CD4-positive, alpha-beta T cell treated with Interleukin-17A for 1 hour (primary cell): ENCODE measurements around the gene INPP5A.

Source experiments
- DNase-seq: peaks from one replicate; pipeline ENCODE4 v3.0.0-alpha.2; 2020

INPP5A gene

GRCh38 chr10:132712291-132712690 is 174.7 kb downstream of the INPP5A start:
- no peak for DNase-seq

GRCh38 chr10:132712743-132713142 is 175.2 kb downstream of the INPP5A start:
- DNase-seq, result no peak

- no peak for DNase-seq
Measured at GRCh38 chr10:132713421-132714095, 176.0 kb downstream of the INPP5A start.

- no peak for DNase-seq
Measured at GRCh38 chr10:132714096-132714985, 176.8 kb downstream of the INPP5A start.

GRCh38 chr10:132714986-132715775 is 177.6 kb downstream of the INPP5A start:
- DNase-seq, result no peak

GRCh38 chr10:132715776-132716680 is 178.4 kb downstream of the INPP5A start:
- no peak for DNase-seq

- no peak for DNase-seq
Measured at GRCh38 chr10:132716691-132717490, 179.3 kb downstream of the INPP5A start.

- DNase-seq, result no peak
Measured at GRCh38 chr10:132721725-132722124, 184.1 kb downstream of the INPP5A start.

- DNase-seq, result no peak
Measured at GRCh38 chr10:132722394-132723329, 185.1 kb downstream of the INPP5A start.

GRCh38 chr10:132723330-132723970 is 185.9 kb downstream of the INPP5A start:
- DNase-seq, result no peak

GRCh38 chr10:132724446-132724845 is 186.9 kb downstream of the INPP5A start:
- DNase-seq, result no peak

- DNase-seq, result no peak
Measured at GRCh38 chr10:132725202-132725601, 187.6 kb downstream of the INPP5A start.

- DNase-seq, result no peak
Measured at GRCh38 chr10:132726194-132726593, 188.6 kb downstream of the INPP5A start.

GRCh38 chr10:132726951-132727350 is 189.4 kb downstream of the INPP5A start:
- no peak for DNase-seq

- no peak for DNase-seq
Measured at GRCh38 chr10:132727411-132727810, 189.8 kb downstream of the INPP5A start.

GRCh38 chr10:132728321-132728720 is 190.7 kb downstream of the INPP5A start:
- DNase-seq, result no peak

GRCh38 chr10:132728741-132729140 is 191.2 kb downstream of the INPP5A start:
- no peak for DNase-seq

- DNase-seq, result no peak
Measured at GRCh38 chr10:132729810-132730572, 192.4 kb downstream of the INPP5A start.

GRCh38 chr10:132730573-132730953 is 193.0 kb downstream of the INPP5A start:
- DNase-seq, result no peak
